Measurements from ENCODE around the gene SFT2D3. TPM values are rescaled to one million over a fixed set of nuclear protein-coding genes. Genes with fewer than 3 reads are reported as not detected.

The SFT2D3 gene
- total RNA-seq, 1 donor from 2014 or later, result 7.3 TPM

GRCh38 chr2:127681288-127681804, 20.0 kb upstream of the SFT2D3 start:
- peak; percentile 43 for DNase-seq (ENCODE audit: low spot score)

GRCh38 chr2:127681976-127682857, 19.1 kb upstream of the SFT2D3 start:
- DNase-seq (ENCODE audit: low spot score), result peak; percentile 26

GRCh38 chr2:127683056-127683455, 18.2 kb upstream of the SFT2D3 start:
- peak; percentile 18 for DNase-seq (ENCODE audit: low spot score)

GRCh38 chr2:127683757-127684156, 17.5 kb upstream of the SFT2D3 start:
- DNase-seq (ENCODE audit: low spot score), result peak; percentile 37

- no peak for DNase-seq (ENCODE audit: low spot score)
Measured at GRCh38 chr2:127685410-127686080, 15.8 kb upstream of the SFT2D3 start.

- no peak for DNase-seq (ENCODE audit: low spot score)
Measured at GRCh38 chr2:127688405-127688804, 12.9 kb upstream of the SFT2D3 start.

GRCh38 chr2:127690696-127691095, 10.6 kb upstream of the SFT2D3 start:
- no peak for DNase-seq (ENCODE audit: low spot score)

GRCh38 chr2:127694986-127695385, 6.3 kb upstream of the SFT2D3 start:
- no peak for DNase-seq (ENCODE audit: low spot score)

GRCh38 chr2:127695491-127696472, 5.5 kb upstream of the SFT2D3 start:
- DNase-seq (ENCODE audit: low spot score), result peak; percentile 73

GRCh38 chr2:127697482-127698180, 3.7 kb upstream of the SFT2D3 start:
- DNase-seq (ENCODE audit: low spot score), result no peak

- DNase-seq (ENCODE audit: low spot score), result no peak
Measured at GRCh38 chr2:127698553-127699355, 2.5 kb upstream of the SFT2D3 start.

- DNase-seq (ENCODE audit: low spot score), result peak; percentile 78
Measured at GRCh38 chr2:127700527-127701192, 637 bp upstream of the SFT2D3 start.

- peak; percentile 80 for DNase-seq (ENCODE audit: low spot score)
Measured at GRCh38 chr2:127701651-127702394, 526 bp downstream of the SFT2D3 start.

- DNase-seq (ENCODE audit: low spot score), result no peak
Measured at GRCh38 chr2:127702395-127703009, 1.2 kb downstream of the SFT2D3 start.

GRCh38 chr2:127703282-127703681, 2.0 kb downstream of the SFT2D3 start:
- DNase-seq (ENCODE audit: low spot score), result no peak

GRCh38 chr2:127704641-127705390, 3.5 kb downstream of the SFT2D3 start:
- DNase-seq (ENCODE audit: low spot score), result no peak

- DNase-seq (ENCODE audit: low spot score), result no peak
Measured at GRCh38 chr2:127705391-127706065, 4.2 kb downstream of the SFT2D3 start.

All from ureter (tissue), 1 donor.